Measurements from ENCODE around the gene SPARCL1.
"Not testable (repeated sequence)": the region's sequence is repeated elsewhere in the genome, so short reads cannot be mapped to it uniquely, and the experiment has no call there.

Gene SPARCL1

GRCh38 chr4:87446375-87446774, 82.8 kb downstream of the SPARCL1 start:
- DNase-seq (ENCODE audit: low read depth in 2 of 2): not testable (repeated sequence)

GRCh38 chr4:87445964-87446363, 83.2 kb downstream of the SPARCL1 start:
- DNase-seq (ENCODE audit: low read depth in 2 of 2): no peak

- DNase-seq (ENCODE audit: low read depth in 2 of 2): no peak
Measured at GRCh38 chr4:87444741-87445140, 84.4 kb downstream of the SPARCL1 start.

GRCh38 chr4:87442889-87443288, 86.3 kb downstream of the SPARCL1 start:
- no peak for DNase-seq (ENCODE audit: low read depth in 2 of 2)

- DNase-seq (ENCODE audit: low read depth in 2 of 2): no peak
Measured at GRCh38 chr4:87433342-87433741, 95.8 kb downstream of the SPARCL1 start.

- DNase-seq (ENCODE audit: low read depth in 2 of 2): no peak
Measured at GRCh38 chr4:87430038-87430437, 99.1 kb downstream of the SPARCL1 start.

GRCh38 chr4:87428979-87429378, 100.2 kb downstream of the SPARCL1 start:
- no peak for DNase-seq (ENCODE audit: low read depth in 2 of 2)

- no peak for DNase-seq (ENCODE audit: low read depth in 2 of 2)
Measured at GRCh38 chr4:87427518-87427868, 101.7 kb downstream of the SPARCL1 start.

GRCh38 chr4:87426865-87427517, 102.2 kb downstream of the SPARCL1 start:
- no peak for DNase-seq (ENCODE audit: low read depth in 2 of 2)

GRCh38 chr4:87425711-87426110, 103.5 kb downstream of the SPARCL1 start:
- no peak for DNase-seq (ENCODE audit: low read depth in 2 of 2)

GRCh38 chr4:87424099-87424543, 105.1 kb downstream of the SPARCL1 start:
- DNase-seq (ENCODE audit: low read depth in 2 of 2): not testable (repeated sequence)

Measured in activated CD8-positive, alpha-beta memory T cell treated with anti-CD3 and anti-CD28 coated beads for 4 hours (primary cell).